Measurements from ENCODE around the gene TBC1D23.
"Not testable (repeated sequence)": the region's sequence is repeated elsewhere in the genome, so short reads cannot be mapped to it uniquely, and the experiment has no call there.

TBC1D23 gene

GRCh38 chr3:100257586-100257985 is 3.2 kb upstream of the TBC1D23 start:
- DNase-seq: no peak

GRCh38 chr3:100260081-100260684 is 609 bp upstream of the TBC1D23 start:
- no peak for DNase-seq

- DNase-seq: no peak
These were observed 702 bp downstream of the TBC1D23 start for GRCh38 chr3:100261485-100261903.

GRCh38 chr3:100262925-100263324 is 2.1 kb downstream of the TBC1D23 start:
- DNase-seq: not testable (repeated sequence)

GRCh38 chr3:100263583-100263982 is 2.8 kb downstream of the TBC1D23 start:
- no peak for DNase-seq

GRCh38 chr3:100264242-100264641 is 3.5 kb downstream of the TBC1D23 start:
- DNase-seq: no peak

GRCh38 chr3:100265016-100265415 is 4.2 kb downstream of the TBC1D23 start:
- no peak for DNase-seq

- DNase-seq: no peak
These were observed 5.7 kb downstream of the TBC1D23 start for GRCh38 chr3:100266531-100266930.

- DNase-seq: no peak
These were observed 7.4 kb downstream of the TBC1D23 start for GRCh38 chr3:100268156-100268555.

- DNase-seq: no peak
These were observed 8.2 kb downstream of the TBC1D23 start for GRCh38 chr3:100269001-100269400.

GRCh38 chr3:100269410-100270214 is 8.8 kb downstream of the TBC1D23 start:
- DNase-seq: no peak

GRCh38 chr3:100270215-100270583 is 9.4 kb downstream of the TBC1D23 start:
- no peak for DNase-seq

- no peak for DNase-seq
These were observed 10.7 kb downstream of the TBC1D23 start for GRCh38 chr3:100271522-100271921.

GRCh38 chr3:100272797-100273611 is 12.2 kb downstream of the TBC1D23 start:
- not testable (repeated sequence) for DNase-seq

GRCh38 chr3:100274361-100274760 is 13.6 kb downstream of the TBC1D23 start:
- no peak for DNase-seq

- no peak for DNase-seq
These were observed 16.5 kb downstream of the TBC1D23 start for GRCh38 chr3:100277255-100277800.

GRCh38 chr3:100278910-100279309 is 18.1 kb downstream of the TBC1D23 start:
- DNase-seq: no peak

GRCh38 chr3:100288288-100288894 is 27.6 kb downstream of the TBC1D23 start:
- no peak for DNase-seq

- DNase-seq: no peak
These were observed 28.5 kb downstream of the TBC1D23 start for GRCh38 chr3:100289339-100289738.

GRCh38 chr3:100295089-100295488 is 34.3 kb downstream of the TBC1D23 start:
- DNase-seq: no peak

- no peak for DNase-seq
These were observed 37.0 kb downstream of the TBC1D23 start for GRCh38 chr3:100297784-100298183.

GRCh38 chr3:100299016-100299415 is 38.2 kb downstream of the TBC1D23 start:
- DNase-seq: no peak

- no peak for DNase-seq
These were observed 45.9 kb downstream of the TBC1D23 start for GRCh38 chr3:100306695-100307094.
